Measurements from ENCODE around the gene PPM1M. TPM values are rescaled to one million over a fixed set of nuclear protein-coding genes. Genes with fewer than 3 reads are reported as not detected.
A peak's percentile ranks its signal among the peaks of the same experiment; 100 is the strongest.

Gene PPM1M
- total and polyA plus RNA-seq, 2 donors (not counting 1 experiment from before 2014, with no cell fraction given), result 19.7 to 37.8 TPM

GRCh38 chr3:52196977-52197376 is 48.6 kb upstream of the PPM1M start:
- Histone ChIP-seq H3K4me1 (ENCODE audit: control insufficient read depth, extremely low read depth, insufficient read depth, low read length) (peaks cover 35% of the 10 kb centered on the region), H3K27me3 (ENCODE audit: control insufficient read depth, insufficient read depth, low read length) (no peaks in the 10 kb centered on the region), H3K79me2 (ENCODE audit: control insufficient read depth, insufficient read depth, low read length) (peaks cover 15% of the 10 kb centered on the region), H3K9ac (ENCODE audit: insufficient read depth, low read length) (no peak overlapping the region), H3K27ac (ENCODE audit: insufficient read depth, low read length) (no peak overlapping the region), H4K20me1 (ENCODE audit: control insufficient read depth, extremely low read depth, insufficient read depth, low read length) (no peaks in the 10 kb centered on the region), H3K4me3 (replicated peaks in 1 of 4; ENCODE audit: control extremely low read depth in 1 of 4, insufficient read depth in 1 of 4, low read depth in 3 of 4, low read length in 4 of 4) (no peak overlapping the region), H3K36me3 (ENCODE audit: control insufficient read depth, insufficient read depth, low read length) (peaks cover 4% of the 10 kb centered on the region), H3K4me2 (ENCODE audit: extremely low read depth, insufficient read depth, low read length) (no peak overlapping the region), H2AFZ (ENCODE audit: low read length) (no peak overlapping the region), H3K9me3 (ENCODE audit: control insufficient read depth, insufficient read depth, low read depth, low read length) (no peaks in the 10 kb centered on the region)
- no peak for DNase-seq (ENCODE audit: low read depth in 2 of 2)
- TF ChIP-seq EZH2 (IDR thresholded peaks at IDR 0.05; ENCODE audit: low read length, missing control alignments) (no peak), CTCF (conservative IDR thresholded peaks at IDR 0.05 in 1 of 2, IDR thresholded peaks at IDR 0.05 in 1 of 2; ENCODE audit: low read depth in 1 of 2, low read length in 2 of 2) (no peak)

GRCh38 chr3:52197499-52197841 is 48.1 kb upstream of the PPM1M start:
- Histone ChIP-seq H3K36me3 (ENCODE audit: control insufficient read depth, insufficient read depth, low read length) (peaks cover 6% of the 10 kb centered on the region), H3K9me3 (ENCODE audit: control insufficient read depth, insufficient read depth, low read depth, low read length) (no peaks in the 10 kb centered on the region), H4K20me1 (ENCODE audit: control insufficient read depth, extremely low read depth, insufficient read depth, low read length) (no peaks in the 10 kb centered on the region), H3K27ac (ENCODE audit: insufficient read depth, low read length) (peak overlapping the region; percentile 23), H3K4me2 (ENCODE audit: extremely low read depth, insufficient read depth, low read length) (peak overlapping the region; percentile 89), H3K4me3 (replicated peaks in 1 of 4; ENCODE audit: control extremely low read depth in 1 of 4, insufficient read depth in 1 of 4, low read depth in 3 of 4, low read length in 4 of 4) (peak overlapping the region; percentile 24 to 94 (median 56)), H3K9ac (ENCODE audit: insufficient read depth, low read length) (no peak overlapping the region), H3K79me2 (ENCODE audit: control insufficient read depth, insufficient read depth, low read length) (peaks cover 15% of the 10 kb centered on the region), H3K4me1 (ENCODE audit: control insufficient read depth, extremely low read depth, insufficient read depth, low read length) (peaks cover 35% of the 10 kb centered on the region), H3K27me3 (ENCODE audit: control insufficient read depth, insufficient read depth, low read length) (no peaks in the 10 kb centered on the region), H2AFZ (ENCODE audit: low read length) (peak overlapping the region; percentile 84)
- DNase-seq (ENCODE audit: low read depth in 2 of 2), result no peak
- no peak for TF ChIP-seq CTCF (conservative IDR thresholded peaks at IDR 0.05 in 1 of 2, IDR thresholded peaks at IDR 0.05 in 1 of 2; ENCODE audit: low read depth in 1 of 2, low read length in 2 of 2)
- TF ChIP-seq EZH2 (IDR thresholded peaks at IDR 0.05; ENCODE audit: low read length, missing control alignments), result no peak

GRCh38 chr3:52197842-52198625 is 47.5 kb upstream of the PPM1M start, which contains the start of gene ALAS1:
Gene ALAS1, plus strand, starts transcription at chr3:52198160. Its CDS starts 1,082 bp downstream, at chr3:52199242.
- Histone ChIP-seq H4K20me1 (ENCODE audit: control insufficient read depth, extremely low read depth, insufficient read depth, low read length) (no peaks in the 10 kb centered on the region), H3K27ac (ENCODE audit: insufficient read depth, low read length) (peak within 1 kb of the TSS; percentile 65), H3K9me3 (ENCODE audit: control insufficient read depth, insufficient read depth, low read depth, low read length) (no peaks in the 10 kb centered on the region), H3K27me3 (ENCODE audit: control insufficient read depth, insufficient read depth, low read length) (no peaks in the 10 kb centered on the region), H3K4me1 (ENCODE audit: control insufficient read depth, extremely low read depth, insufficient read depth, low read length) (peaks cover 32% of the 10 kb centered on the region), H3K4me2 (ENCODE audit: extremely low read depth, insufficient read depth, low read length) (peak within 1 kb of the TSS; percentile 99), H3K36me3 (ENCODE audit: control insufficient read depth, insufficient read depth, low read length) (peaks cover 10% of the 10 kb centered on the region), H3K79me2 (ENCODE audit: control insufficient read depth, insufficient read depth, low read length) (peaks cover 15% of the 10 kb centered on the region), H3K9ac (ENCODE audit: insufficient read depth, low read length) (peak within 1 kb of the TSS; percentile 79), H2AFZ (ENCODE audit: low read length) (peak within 1 kb of the TSS; percentile 84), H3K4me3 (replicated peaks in 1 of 4; ENCODE audit: control extremely low read depth in 1 of 4, insufficient read depth in 1 of 4, low read depth in 3 of 4, low read length in 4 of 4) (peak within 1 kb of the TSS; percentile 73 to 94 (median 86))
- peak; percentile 72 to 85 for DNase-seq (ENCODE audit: low read depth in 2 of 2)
- TF ChIP-seq EZH2 (IDR thresholded peaks at IDR 0.05; ENCODE audit: low read length, missing control alignments) (no peak), CTCF (conservative IDR thresholded peaks at IDR 0.05 in 1 of 2, IDR thresholded peaks at IDR 0.05 in 1 of 2; ENCODE audit: low read depth in 1 of 2, low read length in 2 of 2) (no peak)
